Measurements from ENCODE around the gene DIAPH2.

- TF ChIP-seq CTCF (IDR thresholded peaks at IDR 0.05; ENCODE audit: low read depth, low read length), result no peak
- no peak for TF ChIP-seq MAX (IDR thresholded peaks at IDR 0.05; ENCODE audit: low read depth, low read length)
- no peak for TF ChIP-seq POLR2A (IDR thresholded peaks at IDR 0.05; ENCODE audit: extremely low read depth, insufficient read length)
- TF ChIP-seq MYC (IDR thresholded peaks at IDR 0.05; ENCODE audit: low read depth, low read length), result no peak
These were observed 385.7 kb downstream of the DIAPH2 start for GRCh38 chrX:97070346-97070745.

Data from NB4 (cell line).